ENCODE results near the gene PBX3.
A peak's percentile ranks its signal among the peaks of the same experiment; 100 is the strongest.

The PBX3 gene

DNA sequence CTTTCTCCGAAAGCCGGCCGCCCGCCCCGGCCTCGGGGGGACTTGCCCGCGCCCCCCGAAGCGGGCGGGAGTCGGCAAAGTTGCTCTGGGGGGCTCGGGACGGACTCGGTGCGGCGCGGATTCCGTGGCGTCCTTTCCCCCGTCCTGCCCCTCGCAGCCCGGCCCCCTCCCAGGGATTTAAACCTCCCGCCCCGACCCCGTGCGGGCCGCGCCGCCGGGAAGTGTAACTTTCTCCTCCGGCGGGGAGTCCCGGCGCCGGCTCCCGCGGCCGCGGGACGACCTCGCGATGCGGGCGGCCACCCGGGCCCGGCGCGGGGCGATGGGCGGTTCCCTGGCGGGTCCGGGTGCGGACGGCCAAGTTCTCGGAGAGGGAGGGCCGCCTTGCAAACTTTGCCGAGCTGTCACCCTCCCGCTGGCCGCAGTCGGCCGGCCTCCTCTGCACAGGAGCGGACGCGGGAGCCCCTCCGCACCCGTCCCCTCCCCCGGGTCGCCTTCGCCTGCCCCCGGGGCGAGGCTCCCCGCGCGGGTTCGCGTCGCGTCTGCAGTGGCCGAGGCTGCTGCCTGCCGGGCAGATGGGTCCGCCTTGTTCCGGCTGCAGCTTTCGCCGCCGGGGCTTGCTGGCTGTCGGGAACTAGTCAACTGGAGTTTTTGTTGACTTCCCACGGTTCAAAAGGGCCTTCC is 732 bp downstream of the PBX3 start:
- Histone ChIP-seq H3K9me3 (ENCODE audit: control insufficient read depth, low read length) (no peaks in the 10 kb centered on the region), H3K4me3 (ENCODE audit: low read depth, low read length) (peak overlapping the region; percentile 94), H3K27ac (peak overlapping the region; percentile 93), H3K4me1 (no peaks in the 10 kb centered on the region), H3K79me2 (peaks cover 16% of the 10 kb centered on the region), H2AFZ (peak overlapping the region; percentile 50), H3K9ac (peak overlapping the region; percentile 46), H3K4me2 (ENCODE audit: low read length) (peak overlapping the region; percentile 80), H3K36me3 (ENCODE audit: control insufficient read depth, insufficient read depth, low read length) (peaks cover 11% of the 10 kb centered on the region), H3K27me3 (ENCODE audit: control insufficient read depth, insufficient read depth, low read length) (no peaks in the 10 kb centered on the region)
- TF ChIP-seq, protein P1, sequence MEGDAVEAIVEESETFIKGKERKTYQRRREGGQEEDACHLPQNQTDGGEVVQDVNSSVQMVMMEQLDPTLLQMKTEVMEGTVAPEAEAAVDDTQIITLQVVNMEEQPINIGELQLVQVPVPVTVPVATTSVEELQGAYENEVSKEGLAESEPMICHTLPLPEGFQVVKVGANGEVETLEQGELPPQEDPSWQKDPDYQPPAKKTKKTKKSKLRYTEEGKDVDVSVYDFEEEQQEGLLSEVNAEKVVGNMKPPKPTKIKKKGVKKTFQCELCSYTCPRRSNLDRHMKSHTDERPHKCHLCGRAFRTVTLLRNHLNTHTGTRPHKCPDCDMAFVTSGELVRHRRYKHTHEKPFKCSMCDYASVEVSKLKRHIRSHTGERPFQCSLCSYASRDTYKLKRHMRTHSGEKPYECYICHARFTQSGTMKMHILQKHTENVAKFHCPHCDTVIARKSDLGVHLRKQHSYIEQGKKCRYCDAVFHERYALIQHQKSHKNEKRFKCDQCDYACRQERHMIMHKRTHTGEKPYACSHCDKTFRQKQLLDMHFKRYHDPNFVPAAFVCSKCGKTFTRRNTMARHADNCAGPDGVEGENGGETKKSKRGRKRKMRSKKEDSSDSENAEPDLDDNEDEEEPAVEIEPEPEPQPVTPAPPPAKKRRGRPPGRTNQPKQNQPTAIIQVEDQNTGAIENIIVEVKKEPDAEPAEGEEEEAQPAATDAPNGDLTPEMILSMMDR (IDR thresholded peaks at IDR 0.05): no peak

DNA sequence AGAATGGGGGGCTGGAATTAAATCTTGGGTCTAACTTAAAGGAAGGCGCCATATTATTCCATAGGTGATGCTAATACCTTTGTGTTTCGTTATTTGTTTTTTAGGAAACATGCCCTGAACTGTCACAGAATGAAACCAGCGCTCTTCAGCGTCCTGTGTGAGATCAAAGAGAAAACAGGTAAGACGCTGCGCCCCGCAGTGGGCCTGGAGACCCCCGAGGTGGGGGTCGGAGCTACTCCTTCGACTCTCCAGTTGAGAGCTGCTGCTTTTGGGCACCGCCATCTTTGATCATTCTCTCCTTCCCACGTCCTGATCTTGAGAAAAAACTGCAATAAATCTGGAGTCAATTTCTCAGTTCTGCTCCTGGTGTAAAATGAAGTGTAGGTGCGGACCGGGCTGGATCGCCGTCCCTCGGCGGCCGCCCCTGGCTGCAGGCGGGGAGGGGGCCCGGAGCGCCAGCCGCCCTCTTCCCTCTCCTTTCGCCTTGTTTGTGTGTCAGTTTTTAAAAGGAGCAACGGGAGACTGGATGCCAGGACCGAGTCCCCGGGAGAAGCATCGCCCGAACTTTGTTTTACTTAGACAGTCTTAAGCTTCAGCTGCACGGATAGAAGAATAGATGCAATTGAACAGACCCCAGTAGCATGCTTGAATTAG is 1.4 kb downstream of the PBX3 start:
- Histone ChIP-seq H3K4me3 (ENCODE audit: low read depth, low read length) (peak overlapping the region; percentile 94), H3K9ac (peak overlapping the region; percentile 46), H3K4me2 (ENCODE audit: low read length) (peak overlapping the region; percentile 80), H3K9me3 (ENCODE audit: control insufficient read depth, low read length) (no peaks in the 10 kb centered on the region), H3K27ac (peak overlapping the region; percentile 93), H3K79me2 (peaks cover 19% of the 10 kb centered on the region), H3K4me1 (no peaks in the 10 kb centered on the region), H3K36me3 (ENCODE audit: control insufficient read depth, insufficient read depth, low read length) (peaks cover 11% of the 10 kb centered on the region), H3K27me3 (ENCODE audit: control insufficient read depth, insufficient read depth, low read length) (no peaks in the 10 kb centered on the region), H2AFZ (peak overlapping the region; percentile 46)
- TF ChIP-seq, protein P1 (IDR thresholded peaks at IDR 0.05): no peak

DNA sequence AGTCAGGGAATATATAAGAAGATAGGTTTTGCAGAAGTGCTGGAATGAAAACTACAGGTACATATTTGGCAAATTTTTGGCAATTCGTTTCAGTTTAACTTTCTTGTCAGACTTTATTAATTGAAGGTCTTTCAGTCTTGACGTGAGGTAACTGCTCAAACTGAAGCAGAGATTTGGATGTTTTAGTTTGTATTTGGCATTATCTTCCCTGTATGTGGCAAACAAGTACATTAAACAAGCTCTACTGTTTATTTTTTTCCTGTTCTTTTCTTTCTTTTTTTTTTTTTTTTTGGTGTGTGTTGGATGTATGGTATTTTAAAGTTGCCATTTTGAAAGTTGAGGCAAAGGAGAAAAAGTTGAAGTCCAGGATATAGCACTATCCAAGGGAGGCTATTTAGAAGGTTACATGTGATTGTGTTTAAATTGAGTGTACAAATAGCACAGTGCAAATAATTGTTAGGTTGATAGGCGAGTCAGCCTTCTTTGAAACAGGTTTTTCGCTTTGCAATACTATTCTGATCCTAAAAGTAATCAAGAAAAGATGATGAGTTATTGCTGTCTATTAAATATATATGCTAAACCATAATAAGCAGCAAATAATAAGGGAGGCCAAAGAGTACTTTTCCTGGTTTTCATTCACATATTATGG is 2.2 kb downstream of the PBX3 start:
- Histone ChIP-seq H3K4me3 (ENCODE audit: low read depth, low read length) (peak overlapping the region; percentile 94), H3K79me2 (peaks cover 22% of the 10 kb centered on the region), H3K4me2 (ENCODE audit: low read length) (peak overlapping the region; percentile 80), H3K36me3 (ENCODE audit: control insufficient read depth, insufficient read depth, low read length) (peaks cover 11% of the 10 kb centered on the region), H2AFZ (no peak overlapping the region), H3K9me3 (ENCODE audit: control insufficient read depth, low read length) (no peaks in the 10 kb centered on the region), H3K27ac (peak overlapping the region; percentile 93), H3K9ac (no peak overlapping the region), H3K4me1 (peaks cover 3% of the 10 kb centered on the region), H3K27me3 (ENCODE audit: control insufficient read depth, insufficient read depth, low read length) (no peaks in the 10 kb centered on the region)
- TF ChIP-seq, protein P1 (IDR thresholded peaks at IDR 0.05): no peak

DNA sequence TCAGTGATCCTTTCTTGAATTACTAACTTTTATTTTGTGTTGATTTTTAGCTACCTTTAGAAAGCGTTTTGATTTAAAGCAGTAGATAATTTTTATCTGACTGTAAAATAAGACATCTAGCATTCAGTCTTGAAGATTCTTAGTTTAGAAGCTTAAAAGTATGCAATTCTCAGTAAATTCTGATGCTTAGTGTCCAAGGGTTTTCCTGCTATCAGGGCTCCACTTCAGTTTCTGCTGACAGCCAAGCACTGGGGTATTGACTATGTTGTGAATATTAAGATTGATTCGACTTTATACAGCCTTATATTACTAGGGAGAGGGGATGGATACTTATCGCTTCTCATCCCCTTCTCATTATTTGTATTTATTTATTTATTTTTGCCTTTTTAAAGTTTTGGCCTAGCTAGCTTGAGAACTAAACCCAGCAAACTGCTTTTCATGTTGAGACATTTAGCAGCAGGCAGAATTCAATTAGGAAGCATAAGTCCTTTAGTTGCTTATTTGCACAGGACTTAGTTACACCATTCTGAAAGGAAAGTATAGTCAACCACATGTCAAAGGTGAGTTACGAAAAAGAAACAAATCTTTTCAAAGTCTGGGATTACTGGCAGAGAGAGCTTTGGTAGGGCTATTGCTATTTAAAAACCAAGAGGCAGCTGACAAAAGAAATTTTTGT is 2.9 kb downstream of the PBX3 start:
- Histone ChIP-seq H3K9ac (no peak overlapping the region), H3K27ac (peak overlapping the region; percentile 93), H3K4me1 (peaks cover 3% of the 10 kb centered on the region), H2AFZ (no peak overlapping the region), H3K9me3 (ENCODE audit: control insufficient read depth, low read length) (no peaks in the 10 kb centered on the region), H3K27me3 (ENCODE audit: control insufficient read depth, insufficient read depth, low read length) (no peaks in the 10 kb centered on the region), H3K36me3 (ENCODE audit: control insufficient read depth, insufficient read depth, low read length) (peaks cover 11% of the 10 kb centered on the region), H3K4me2 (ENCODE audit: low read length) (peak overlapping the region; percentile 80), H3K4me3 (ENCODE audit: low read depth, low read length) (peak overlapping the region; percentile 94), H3K79me2 (peaks cover 22% of the 10 kb centered on the region)
- TF ChIP-seq, protein P1 (IDR thresholded peaks at IDR 0.05): no peak

Data from parathyroid adenoma (tissue), 2 donors.